ENCODE results near the gene LCLAT1.

DNA sequence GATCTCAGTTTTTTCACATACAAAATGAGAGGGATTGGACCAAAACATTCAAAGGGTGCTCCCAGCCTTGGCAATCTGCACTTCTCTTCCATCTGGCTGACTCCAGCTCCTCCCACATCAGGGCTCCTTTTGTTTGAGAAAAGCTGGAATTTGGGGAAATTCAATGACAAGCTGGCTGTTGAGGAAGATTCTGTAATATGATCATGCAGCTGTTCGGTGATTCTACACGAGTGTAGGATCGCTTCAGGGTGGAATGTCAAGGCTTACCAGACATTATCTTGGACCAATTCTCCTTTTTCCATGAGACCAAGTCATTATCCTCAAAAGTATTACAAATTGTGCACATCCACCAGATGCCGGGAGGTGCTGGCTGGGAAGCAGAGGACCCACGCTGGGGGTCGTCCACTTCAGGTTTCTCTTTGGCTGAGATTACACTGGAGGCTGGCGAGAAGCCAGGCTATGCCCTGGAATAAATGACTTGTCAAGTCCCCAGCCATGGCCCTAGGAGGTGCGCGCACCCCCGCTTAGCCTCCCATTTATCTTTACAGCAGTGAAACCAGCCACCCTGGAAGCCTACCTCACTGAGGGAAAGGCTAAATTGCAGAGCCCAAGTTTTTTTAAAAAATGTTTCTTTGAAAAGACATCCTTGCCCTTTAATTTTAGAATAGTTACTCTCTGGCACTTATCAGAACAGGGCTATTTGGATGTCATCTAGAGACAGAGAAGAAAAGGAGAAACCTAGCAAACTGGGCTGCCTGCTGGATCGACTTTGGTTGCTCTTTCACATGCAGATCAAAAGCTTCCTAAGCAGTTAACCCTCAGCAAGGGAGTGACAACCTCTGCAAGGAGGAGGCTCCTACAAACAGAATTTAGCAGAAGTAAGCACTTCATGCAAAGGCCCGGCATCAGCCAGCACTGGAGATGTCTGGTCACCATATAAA lies 42.5 kb upstream of the LCLAT1 start:
- TF ChIP-seq, protein P1, sequence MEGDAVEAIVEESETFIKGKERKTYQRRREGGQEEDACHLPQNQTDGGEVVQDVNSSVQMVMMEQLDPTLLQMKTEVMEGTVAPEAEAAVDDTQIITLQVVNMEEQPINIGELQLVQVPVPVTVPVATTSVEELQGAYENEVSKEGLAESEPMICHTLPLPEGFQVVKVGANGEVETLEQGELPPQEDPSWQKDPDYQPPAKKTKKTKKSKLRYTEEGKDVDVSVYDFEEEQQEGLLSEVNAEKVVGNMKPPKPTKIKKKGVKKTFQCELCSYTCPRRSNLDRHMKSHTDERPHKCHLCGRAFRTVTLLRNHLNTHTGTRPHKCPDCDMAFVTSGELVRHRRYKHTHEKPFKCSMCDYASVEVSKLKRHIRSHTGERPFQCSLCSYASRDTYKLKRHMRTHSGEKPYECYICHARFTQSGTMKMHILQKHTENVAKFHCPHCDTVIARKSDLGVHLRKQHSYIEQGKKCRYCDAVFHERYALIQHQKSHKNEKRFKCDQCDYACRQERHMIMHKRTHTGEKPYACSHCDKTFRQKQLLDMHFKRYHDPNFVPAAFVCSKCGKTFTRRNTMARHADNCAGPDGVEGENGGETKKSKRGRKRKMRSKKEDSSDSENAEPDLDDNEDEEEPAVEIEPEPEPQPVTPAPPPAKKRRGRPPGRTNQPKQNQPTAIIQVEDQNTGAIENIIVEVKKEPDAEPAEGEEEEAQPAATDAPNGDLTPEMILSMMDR (conservative IDR thresholded peaks at IDR 0.05): no peak
- TF ChIP-seq ZFX (IDR thresholded peaks at IDR 0.05): no peak
